HS-27A (cell line): ENCODE data around the gene FMNL2.
"Not testable (repeated sequence)": the region's sequence is repeated elsewhere in the genome, so short reads cannot be mapped to it uniquely, and the experiment has no call there.

Experiments used
- DNase-seq: peaks from one replicate; pipeline ENCODE4 v3.0.0-alpha.2; 2012; ENCODE audit warnings: low read depth, missing footprints

The FMNL2 gene

GRCh38 chr2:152470861-152471854, 136.2 kb downstream of the FMNL2 start:
- DNase-seq: no peak

- no peak for DNase-seq
These were observed 137.5 kb downstream of the FMNL2 start for GRCh38 chr2:152472481-152472887.

- no peak for DNase-seq
These were observed 138.3 kb downstream of the FMNL2 start for GRCh38 chr2:152473151-152473857.

- DNase-seq: not testable (repeated sequence)
These were observed 139.5 kb downstream of the FMNL2 start for GRCh38 chr2:152474523-152474922.

GRCh38 chr2:152475982-152476381, 141.0 kb downstream of the FMNL2 start:
- DNase-seq: no peak

GRCh38 chr2:152477347-152478092, 142.5 kb downstream of the FMNL2 start:
- no peak for DNase-seq

- no peak for DNase-seq
These were observed 144.3 kb downstream of the FMNL2 start for GRCh38 chr2:152479282-152479681.

- DNase-seq: no peak
These were observed 145.9 kb downstream of the FMNL2 start for GRCh38 chr2:152480821-152481399.

GRCh38 chr2:152481881-152482583, 147.1 kb downstream of the FMNL2 start:
- no peak for DNase-seq

- DNase-seq: no peak
These were observed 148.5 kb downstream of the FMNL2 start for GRCh38 chr2:152483276-152484063.

- no peak for DNase-seq
These were observed 151.2 kb downstream of the FMNL2 start for GRCh38 chr2:152485954-152486736.

- DNase-seq: no peak
These were observed 151.9 kb downstream of the FMNL2 start for GRCh38 chr2:152486737-152487400.

GRCh38 chr2:152488075-152488474, 153.1 kb downstream of the FMNL2 start:
- DNase-seq: no peak

- no peak for DNase-seq
These were observed 154.4 kb downstream of the FMNL2 start for GRCh38 chr2:152489364-152489763.

- DNase-seq: no peak
These were observed 155.9 kb downstream of the FMNL2 start for GRCh38 chr2:152490686-152491455.

GRCh38 chr2:152492131-152492530, 157.2 kb downstream of the FMNL2 start:
- no peak for DNase-seq

GRCh38 chr2:152492911-152493310, 157.9 kb downstream of the FMNL2 start:
- no peak for DNase-seq

GRCh38 chr2:152493417-152493816, 158.4 kb downstream of the FMNL2 start:
- DNase-seq: no peak
